C4-2B (cell line): ENCODE results near the gene NFAT5.

Experiments
- ZFX ChIP-seq: fragments of 450-650 bp; IDR thresholded peaks from 2 replicates; pipeline ENCODE4 v1.6.1; 2017
- TF ChIP-seq, protein P1 (sequence below): fragments of 450-650 bp; conservative IDR thresholded peaks from 2 replicates; pipeline ENCODE4 v1.5.1; 2017; ENCODE audit warnings: mild to moderate bottlenecking

GRCh38 chr16:69745232-69745612, 179.5 kb downstream of the NFAT5 start:
- TF ChIP-seq, protein P1, sequence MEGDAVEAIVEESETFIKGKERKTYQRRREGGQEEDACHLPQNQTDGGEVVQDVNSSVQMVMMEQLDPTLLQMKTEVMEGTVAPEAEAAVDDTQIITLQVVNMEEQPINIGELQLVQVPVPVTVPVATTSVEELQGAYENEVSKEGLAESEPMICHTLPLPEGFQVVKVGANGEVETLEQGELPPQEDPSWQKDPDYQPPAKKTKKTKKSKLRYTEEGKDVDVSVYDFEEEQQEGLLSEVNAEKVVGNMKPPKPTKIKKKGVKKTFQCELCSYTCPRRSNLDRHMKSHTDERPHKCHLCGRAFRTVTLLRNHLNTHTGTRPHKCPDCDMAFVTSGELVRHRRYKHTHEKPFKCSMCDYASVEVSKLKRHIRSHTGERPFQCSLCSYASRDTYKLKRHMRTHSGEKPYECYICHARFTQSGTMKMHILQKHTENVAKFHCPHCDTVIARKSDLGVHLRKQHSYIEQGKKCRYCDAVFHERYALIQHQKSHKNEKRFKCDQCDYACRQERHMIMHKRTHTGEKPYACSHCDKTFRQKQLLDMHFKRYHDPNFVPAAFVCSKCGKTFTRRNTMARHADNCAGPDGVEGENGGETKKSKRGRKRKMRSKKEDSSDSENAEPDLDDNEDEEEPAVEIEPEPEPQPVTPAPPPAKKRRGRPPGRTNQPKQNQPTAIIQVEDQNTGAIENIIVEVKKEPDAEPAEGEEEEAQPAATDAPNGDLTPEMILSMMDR = no peak
- no peak for TF ChIP-seq ZFX
